Prostate gland (tissue), 2 donors: ENCODE measurements around the gene RGS12. TPM values are rescaled to one million over a fixed set of nuclear protein-coding genes. Genes with fewer than 3 reads are reported as not detected.

Source experiments
- DNase-seq: peaks from one replicate; pipeline ENCODE4 v3.0.0-alpha.2; 2019; ENCODE audit warnings: low spot score
- H3K27ac ChIP-seq, 2 donors: fragments of 200-600 bp; sonication (generic); 2 replicates each; pipeline ENCODE4 v1.5.1; 2017 to 2019
- H3K27me3 ChIP-seq: fragments of 200-600 bp; sonication (generic); replicated peaks from 2 replicates; pipeline ENCODE4 v1.5.1; 2019; ENCODE audit not compliant: insufficient read depth
- H3K36me3 ChIP-seq, 2 donors: fragments of 200-600 bp; sonication (generic); 1 replicate in 1 of 2; 2 replicates in 1 of 2; pipeline versions ENCODE4 v1.5.1 to v1.8.1; 2017 to 2019
- H3K4me1 ChIP-seq: fragments of 200-600 bp; sonication (generic); replicated peaks from 2 replicates; pipeline ENCODE4 v1.5.1; 2019
- H3K4me3 ChIP-seq, 2 donors: fragments of 200-600 bp; sonication (generic); 2 replicates each; pipeline ENCODE4 v1.5.1; 2017 to 2019
- H3K9me3 ChIP-seq: fragments of 200-600 bp; sonication (generic); 2 replicates; pipeline ENCODE4 v1.5.1; 2017
- CTCF ChIP-seq, 4 experiments: fragments of 200-600 bp in 2 of 4; fragments of 450-650 bp in 2 of 4; sonication (generic) in 2 of 4; IDR thresholded peaks; 1 replicate in 3 of 4; 2 replicates in 1 of 4; pipeline ENCODE4 v1.5.1; 2016 to 2019; ENCODE audit warnings: antibody characterized with exemption in 4 of 4, mild to moderate bottlenecking in 2 of 4, moderate library complexity in 2 of 4
- POLR2A ChIP-seq: fragments of 450-650 bp; IDR thresholded peaks from one replicate; pipeline ENCODE4 v1.6.1; 2016; ENCODE audit warnings: antibody characterized with exemption, mild to moderate bottlenecking
- POLR2AphosphoS5 ChIP-seq: sonication (generic); formaldehyde crosslinking; IDR thresholded peaks from one replicate; pipeline ENCODE4 v1.6.1; 2017; ENCODE audit warnings: antibody characterized with exemption
- WGBS: methylation state at CpG from one replicate; pipeline ENCODE4 v1.1.5; 2018; 5-methylcytosine and 5-hydroxymethylcytosine counted together
- intact Hi-C: fragments of 100-400 bp; cut with DNase I; formaldehyde crosslinking; loops from one replicate; pipeline ENCODE4 v1.14.2; 2022
- total RNA-seq, 2 donors: library from RNA; depleted of rRNA; stranded (reverse); fragments of >200 nt; gene quantifications; one replicate each; pipeline ENCODE4 v1.1.0, GENCODE V29; 2016

The RGS12 gene
- total RNA-seq, 2 donors from 2014 or later: 33.7 to 36.5 TPM

- no peak for DNase-seq
- intact Hi-C loops: no loop called here
- WGBS: 94% methylated on average over 13 of the region's 13 CpGs
- Histone ChIP-seq H3K4me3 (no peak overlapping the region), H3K27ac (no peak overlapping the region), H3K27me3 (no peaks in the 10 kb centered on the region), H3K4me1 (no peaks in the 10 kb centered on the region), H3K9me3 (no peaks in the 10 kb centered on the region), H3K36me3 (no peaks in the 10 kb centered on the region)
- no peak for TF ChIP-seq CTCF (IDR thresholded peaks at IDR 0.05)
- no peak for TF ChIP-seq POLR2AphosphoS5
- TF ChIP-seq POLR2A: no peak
Observed at GRCh38 chr4:3314706-3315260, 22.0 kb downstream of the RGS12 start.

- H3K4me1 ChIP-seq: no peaks in the 10 kb centered on the region
- intact Hi-C loops: no loop called here
- TF ChIP-seq POLR2AphosphoS5: no peak
- no peak for TF ChIP-seq POLR2A
- no peak for TF ChIP-seq CTCF (IDR thresholded peaks at IDR 0.05)
- H3K36me3 ChIP-seq: no peaks in the 10 kb centered on the region
- no peak overlapping the region for H3K4me3 ChIP-seq
- H3K27ac ChIP-seq: no peak overlapping the region
- H3K9me3 ChIP-seq: no peaks in the 10 kb centered on the region
- DNase-seq: no peak
- H3K27me3 ChIP-seq: no peaks in the 10 kb centered on the region
- 84% methylated on average over 7 of the region's 7 CpGs for WGBS
Observed at GRCh38 chr4:3315566-3315965, 22.7 kb downstream of the RGS12 start.

- H3K4me1 ChIP-seq: no peaks in the 10 kb centered on the region
- no peak overlapping the region for H3K27ac ChIP-seq
- 94% methylated on average over 18 of the region's 18 CpGs for WGBS
- no peaks in the 10 kb centered on the region for H3K36me3 ChIP-seq
- DNase-seq: no peak
- H3K27me3 ChIP-seq: no peaks in the 10 kb centered on the region
- intact Hi-C loops: no loop called here
- no peak for TF ChIP-seq POLR2AphosphoS5
- no peak for TF ChIP-seq CTCF (IDR thresholded peaks at IDR 0.05)
- TF ChIP-seq POLR2A: no peak
- no peaks in the 10 kb centered on the region for H3K9me3 ChIP-seq
- no peak overlapping the region for H3K4me3 ChIP-seq
Observed at GRCh38 chr4:3316146-3316545, 23.3 kb downstream of the RGS12 start.

- H3K9me3 ChIP-seq: no peaks in the 10 kb centered on the region
- no peak overlapping the region for H3K4me3 ChIP-seq
- H3K27ac ChIP-seq: no peak overlapping the region
- no peaks in the 10 kb centered on the region for H3K27me3 ChIP-seq
- no peak for TF ChIP-seq POLR2A
- no peak for TF ChIP-seq CTCF (IDR thresholded peaks at IDR 0.05)
- no peak for TF ChIP-seq POLR2AphosphoS5
- intact Hi-C loops: no loop called here
- no peak for DNase-seq
- 95% methylated on average over 42 of the region's 42 CpGs for WGBS
- H3K36me3 ChIP-seq: no peaks in the 10 kb centered on the region
- H3K4me1 ChIP-seq: no peaks in the 10 kb centered on the region
Observed at GRCh38 chr4:3317011-3317655, 24.3 kb downstream of the RGS12 start.

GRCh38 chr4:3317656-3318211, 24.9 kb downstream of the RGS12 start:
- WGBS: 92% methylated on average over 22 of the region's 22 CpGs
- TF ChIP-seq CTCF (IDR thresholded peaks at IDR 0.05): no peak
- TF ChIP-seq POLR2AphosphoS5: no peak
- TF ChIP-seq POLR2A: no peak
- H3K9me3 ChIP-seq: no peaks in the 10 kb centered on the region
- no peak for DNase-seq
- intact Hi-C loops: no loop called here
- no peaks in the 10 kb centered on the region for H3K4me1 ChIP-seq
- H3K4me3 ChIP-seq: no peak overlapping the region
- no peaks in the 10 kb centered on the region for H3K36me3 ChIP-seq
- H3K27ac ChIP-seq: no peak overlapping the region
- no peaks in the 10 kb centered on the region for H3K27me3 ChIP-seq
